SU-DHL-6 (cell line): ENCODE results near the gene SPTLC2.

Experiments used
- CTCF ChIP-seq: fragments of 200-600 bp; sonication (generic); IDR thresholded peaks from one replicate; pipeline ENCODE4 v1.5.1; 2017; ENCODE audit warnings: antibody characterized with exemption, mild to moderate bottlenecking, low read length, moderate library complexity; ENCODE audit not compliant: insufficient read depth, poor library complexity, severe bottlenecking
- EZH2phosphoT487 ChIP-seq: fragments of 200-600 bp; sonication (generic), shearing (Covaris generic); conservative IDR thresholded peaks from 2 replicates; pipeline ENCODE4 v1.6.1; 2018; ENCODE audit warnings: mild to moderate bottlenecking, antibody characterized with exemption, low read length, moderate library complexity, mixed read lengths

DNA sequence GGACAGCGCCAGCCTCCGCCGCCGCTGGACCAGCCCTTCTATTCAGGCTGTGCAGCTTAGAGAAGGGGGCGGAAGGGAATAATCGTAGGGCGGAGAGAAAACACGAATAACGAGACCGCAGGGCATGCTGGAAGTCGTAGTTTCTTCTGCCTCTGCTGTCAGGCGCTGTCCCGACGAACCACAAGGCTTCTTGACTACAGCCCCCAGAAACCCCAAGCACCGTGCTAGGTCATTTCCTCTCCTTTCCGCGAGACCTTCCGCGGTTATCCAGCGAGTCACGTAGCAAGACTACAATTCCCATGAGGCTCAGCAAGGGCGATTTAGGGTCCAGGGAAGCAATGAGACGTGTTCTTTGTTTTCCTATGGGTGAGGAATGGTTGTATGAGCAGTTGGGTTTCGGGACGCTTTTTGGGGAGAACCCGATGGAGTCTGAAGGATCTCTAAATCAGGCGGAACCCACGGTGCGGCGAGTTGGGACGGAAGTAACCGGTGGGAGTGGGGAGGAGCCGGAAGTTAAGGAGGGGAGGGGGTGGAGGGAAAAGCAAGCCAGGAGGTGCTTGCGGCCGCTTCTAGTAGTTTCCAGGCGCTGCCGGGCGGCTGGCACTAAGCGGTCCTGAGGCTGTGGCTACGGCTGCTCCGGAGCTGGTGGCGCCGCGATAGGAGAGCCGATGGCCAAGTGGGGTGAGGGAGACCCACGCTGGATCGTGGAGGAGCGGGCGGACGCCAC is 158.8 kb downstream of the SPTLC2 start, which contains the start of the genes AHSA1 and VIPAS39:
- TF ChIP-seq CTCF, result no peak
- no peak for TF ChIP-seq EZH2phosphoT487
